Heart left ventricle (tissue), 16 donors: ENCODE measurements around the gene UQCC2. TPM values are rescaled to one million over a fixed set of nuclear protein-coding genes. Genes with fewer than 3 reads are reported as not detected.

Source experiments
- ATAC-seq, 4 donors: fragments of 200-7000 bp; cut with Tn5 transposase; one replicate each; pipeline ENCODE4 v1.9.1; 2020 to 2022; ENCODE audit warnings: moderate library complexity in 4 of 4, mild to moderate bottlenecking in 3 of 4, moderate number of reproducible peaks in 1 of 4
- DNase-seq, 5 donors: peaks; one replicate each; pipeline ENCODE4 v3.0.0-alpha.2; 2020
- H3K27ac ChIP-seq, 12 donors: fragments of 200-600 bp; sonication (generic) in 4 of 12; one replicate each; pipeline versions ENCODE4 v1.5.0 to v1.8.0; 2016 to 2022; ENCODE audit warnings: mild to moderate bottlenecking in 2 of 12
- H3K27me3 ChIP-seq, 9 donors: fragments of 200-600 bp; sonication (generic) in 2 of 9; one replicate each; pipeline versions ENCODE4 v1.5.1 to v1.8.0; 2016 to 2022; ENCODE audit warnings: mild to moderate bottlenecking in 3 of 9
- H3K36me3 ChIP-seq, 9 donors: fragments of 200-600 bp; sonication (generic) in 2 of 9; one replicate each; pipeline versions ENCODE4 v1.5.0 to v1.8.0; 2018 to 2022; ENCODE audit warnings: mild to moderate bottlenecking in 2 of 9
- H3K4me1 ChIP-seq, 12 donors: fragments of 200-600 bp; sonication (generic) in 4 of 12; one replicate each; pipeline versions ENCODE4 v1.5.0 to v1.8.0; 2016 to 2022; ENCODE audit warnings: mild to moderate bottlenecking in 3 of 12
- H3K4me3 ChIP-seq, 12 donors: fragments of 200-600 bp; sonication (generic) in 4 of 12; one replicate each; pipeline versions ENCODE4 v1.5.0 to v1.8.0; 2017 to 2022; ENCODE audit warnings: mild to moderate bottlenecking in 9 of 12, moderate library complexity in 4 of 12
- H3K9me3 ChIP-seq, 12 donors: fragments of 200-600 bp; sonication (generic) in 4 of 12; one replicate each; pipeline versions ENCODE4 v1.5.0 to v1.8.0; 2016 to 2022; ENCODE audit warnings: mild to moderate bottlenecking in 1 of 12
- POLR2A ChIP-seq, 2 donors: fragments of 450-650 bp; IDR thresholded peaks; one replicate each; pipeline ENCODE4 v1.6.1; 2017; ENCODE audit warnings: antibody characterized with exemption in 2 of 2, mild to moderate bottlenecking in 2 of 2, moderate library complexity in 2 of 2
- WGBS, 4 donors: extraction: QIAGEN DNeasy Blood & Tissue Kit in 2 of 4; methylation state at CpG; one replicate each; pipeline versions ENCODE4 v1.1.5 to v1.1.7; 2013 to 2018; 5-methylcytosine and 5-hydroxymethylcytosine counted together
- intact Hi-C, 10 donors: fragments of 100-400 bp; cut with DNase I; formaldehyde crosslinking; loops; one replicate each; pipeline versions ENCODE4 v1.11.1 to v1.14.2; 2022
- polyA plus RNA-seq, 2 donors: library from polyadenylated mRNA; stranded (reverse); fragments of 200-250 nt; gene quantifications; one replicate each; pipeline ENCODE4 v1.2.3, GENCODE V29; 2013
- total RNA-seq, 9 donors: library from RNA; depleted of rRNA in 2 of 9; stranded (reverse); fragments of >200 nt in 2 of 9; fragmentation: NEBNext Ultra II Directional in 3 of 9; extraction: Animal tissue kit (Norgen Biotek cat#: 25700) in 3 of 9; gene quantifications; one replicate each; pipeline versions ENCODE4 v1.1.0 to v1.2.4, GENCODE V29; 2016 to 2023
- TF ChIP-seq, protein P1 (sequence below), 12 donors: fragments of 200-600 bp; sonication (generic) in 4 of 12; IDR thresholded peaks; one replicate each; pipeline versions ENCODE4 v1.5.0 to v1.8.0; 2018 to 2022; ENCODE audit warnings: antibody characterized with exemption in 12 of 12, mild to moderate bottlenecking in 5 of 12
- donor health status: ischemic (EF 13 %, LVEDD 7.1; RV severe dilation, severe dysfunction).
- donor health status: healthy with polysubstance abuse.
- donor health status: DM: no; HTN: yes; CAD: no.
- donor health status: DM: no; HTN: no; CAD: no.
- donor health status: ischemic (EF 25% LVEDD 6.9; RV normal size, moderate dysfunction).
- donor health status: ischemic (EF 25% LVEDD 5.7; RV mildly dilated, moderate dysfunction).
- donor health status: healthy.
- donor health status: DM: yes; HTN: yes; CAD: no.
- donor health status: ischemic (EF 35%, LVEDD 5.7; RV mildly dilated, moderate dysfunction).
- donor health status: nonischemic (EF 11% LVEDD 7.7; RV severe dilation, severe dysfunction).
- donor health status: DM: yes; HTN: yes; CAD: no.
- donor health status: PGD.
- donor health status: ischemic (EF 29% LVEDD 5.4; RV normal size, mild dysfunction).
- donor health status: nonischemic (EF 23%, LVEDD 6.1; RV moderate dilation, normal function).

The UQCC2 gene
- total and polyA plus RNA-seq, 11 donors = 88.5 to 496 (median 195) TPM

DNA sequence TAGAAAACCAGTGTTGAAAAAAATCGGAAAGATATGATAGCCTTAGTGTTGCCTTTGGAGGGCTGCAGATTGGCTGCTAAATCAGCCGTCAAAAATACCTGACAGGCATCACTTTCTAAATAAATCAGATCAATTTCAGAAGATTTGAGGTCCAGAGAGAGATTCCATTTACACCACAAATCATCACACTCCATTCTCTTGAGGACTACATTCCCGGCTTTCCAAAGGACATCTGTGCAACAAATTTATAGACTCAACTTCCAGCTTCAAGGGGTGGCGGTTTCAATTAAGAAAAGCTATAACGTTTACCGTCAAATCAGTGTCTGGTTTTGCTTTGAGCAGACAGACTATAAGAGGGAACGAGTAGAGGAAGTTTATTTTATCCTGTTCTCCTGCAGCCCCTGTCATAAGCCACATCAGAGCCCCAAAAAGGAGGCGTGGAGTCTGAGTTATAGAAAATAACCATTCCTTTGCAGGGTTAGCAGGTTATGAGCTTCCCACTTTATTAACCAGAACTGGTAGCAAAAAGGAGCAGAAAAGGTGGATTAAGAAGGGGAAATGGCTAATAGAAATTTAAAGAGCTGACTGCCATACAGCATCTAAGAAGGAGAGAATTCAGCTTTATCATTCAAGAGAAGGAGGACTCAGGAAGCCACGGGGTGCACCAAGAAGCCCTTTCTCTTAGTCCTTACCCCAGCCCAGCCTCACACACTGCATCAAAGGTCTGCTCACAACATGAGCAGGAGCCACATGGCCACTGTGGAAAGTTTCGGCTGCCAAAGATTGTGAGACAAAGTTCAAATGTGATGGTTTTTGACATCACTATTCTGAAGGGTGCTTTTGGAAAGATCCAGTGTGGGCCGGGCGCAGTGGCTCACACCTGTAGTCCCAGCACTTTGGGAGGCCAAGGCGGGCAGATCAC, 12.9 kb upstream of the UQCC2 start:
- Histone ChIP-seq H3K9me3 (no peaks in the 10 kb centered on the region), H3K36me3 (peaks cover 0 to 39% (median 0%) of the 10 kb centered on the region in 9 donors), H3K4me3 (no peak overlapping the region), H3K27ac (peak overlapping the region in 3 of 12 donors; percentile 24 to 65 (median 55)), H3K27me3 (peaks cover 0 to 9% (median 0%) of the 10 kb centered on the region in 9 donors), H3K4me1 (peaks cover 3 to 51% (median 21%) of the 10 kb centered on the region in 12 donors)
- DNase-seq = no peak
- ATAC-seq = no peak
- no peak for TF ChIP-seq POLR2A (IDR thresholded peaks at IDR 0.05)
- TF ChIP-seq, protein P1, sequence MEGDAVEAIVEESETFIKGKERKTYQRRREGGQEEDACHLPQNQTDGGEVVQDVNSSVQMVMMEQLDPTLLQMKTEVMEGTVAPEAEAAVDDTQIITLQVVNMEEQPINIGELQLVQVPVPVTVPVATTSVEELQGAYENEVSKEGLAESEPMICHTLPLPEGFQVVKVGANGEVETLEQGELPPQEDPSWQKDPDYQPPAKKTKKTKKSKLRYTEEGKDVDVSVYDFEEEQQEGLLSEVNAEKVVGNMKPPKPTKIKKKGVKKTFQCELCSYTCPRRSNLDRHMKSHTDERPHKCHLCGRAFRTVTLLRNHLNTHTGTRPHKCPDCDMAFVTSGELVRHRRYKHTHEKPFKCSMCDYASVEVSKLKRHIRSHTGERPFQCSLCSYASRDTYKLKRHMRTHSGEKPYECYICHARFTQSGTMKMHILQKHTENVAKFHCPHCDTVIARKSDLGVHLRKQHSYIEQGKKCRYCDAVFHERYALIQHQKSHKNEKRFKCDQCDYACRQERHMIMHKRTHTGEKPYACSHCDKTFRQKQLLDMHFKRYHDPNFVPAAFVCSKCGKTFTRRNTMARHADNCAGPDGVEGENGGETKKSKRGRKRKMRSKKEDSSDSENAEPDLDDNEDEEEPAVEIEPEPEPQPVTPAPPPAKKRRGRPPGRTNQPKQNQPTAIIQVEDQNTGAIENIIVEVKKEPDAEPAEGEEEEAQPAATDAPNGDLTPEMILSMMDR (IDR thresholded peaks at IDR 0.05) = no peak
- intact Hi-C loops = loop anchor here in 1 of 10 donors (5.0 kb wide), 1 partner anchor 38 kb away; no protein-coding TSS in a partner anchor
- 72 to 78% (median 77%) methylated on average over 13 of the region's 13 CpGs for WGBS, 4 donors

- no peak overlapping the region for H3K4me3 ChIP-seq
- WGBS, 4 donors = 52 to 62% (median 58%) methylated on average over 3 of the region's 3 CpGs
- H3K27me3 ChIP-seq = peaks cover 0 to 9% (median 0%) of the 10 kb centered on the region in 9 donors
- H3K4me1 ChIP-seq = peaks cover 3 to 43% (median 18%) of the 10 kb centered on the region in 12 donors
- ATAC-seq (no peak), DNase-seq (no peak)
- H3K36me3 ChIP-seq = peaks cover 0 to 39% (median 0%) of the 10 kb centered on the region in 9 donors
- no peaks in the 10 kb centered on the region for H3K9me3 ChIP-seq
- intact Hi-C loops = no loop called here
- peak overlapping the region in 3 of 12 donors; percentile 55 to 72 (median 65) for H3K27ac ChIP-seq
- no peak for TF ChIP-seq POLR2A (IDR thresholded peaks at IDR 0.05)
- TF ChIP-seq, protein P1 (IDR thresholded peaks at IDR 0.05) = no peak
These were observed 12.0 kb upstream of the UQCC2 start for GRCh38 chr6:33723371-33724085.

- H3K27ac ChIP-seq = peak overlapping the region in 7 of 12 donors; percentile 29 to 72 (median 52)
- H3K4me3 ChIP-seq = no peak overlapping the region
- intact Hi-C loops = no loop called here
- DNase-seq (no peak), ATAC-seq (peak in 3 of 4 donors; percentile 12 to 47 (median 21))
- H3K4me1 ChIP-seq = peaks cover 3 to 43% (median 11%) of the 10 kb centered on the region in 12 donors
- peaks cover 0 to 39% (median 0%) of the 10 kb centered on the region in 9 donors for H3K36me3 ChIP-seq
- WGBS, 4 donors = 53 to 75% (median 64%) methylated on average over 4 to 5 of the region's 5 CpGs
- no peaks in the 10 kb centered on the region for H3K9me3 ChIP-seq
- TF ChIP-seq, protein P1 (IDR thresholded peaks at IDR 0.05) = no peak
- no peak for TF ChIP-seq POLR2A (IDR thresholded peaks at IDR 0.05)
- peaks cover 0 to 9% (median 0%) of the 10 kb centered on the region in 9 donors for H3K27me3 ChIP-seq
These were observed 10.7 kb upstream of the UQCC2 start for GRCh38 chr6:33722103-33722623.
